ES-I3 (cell line): ENCODE results near the gene DNAL1.

ENCODE experiments used
- H3K36me3 ChIP-seq: 2 replicates; pipeline ENCODE4 v1.6.1; 2013; ENCODE audit warnings: mild to moderate bottlenecking, low read length, control low read depth, moderate library complexity; ENCODE audit not compliant: insufficient read depth
- H3K4me1 ChIP-seq: 2 replicates; pipeline ENCODE4 v1.6.1; 2013; ENCODE audit warnings: mild to moderate bottlenecking, control low read depth, low read length; ENCODE audit not compliant: insufficient read depth
- H3K9ac ChIP-seq: 2 replicates; pipeline ENCODE4 v1.6.1; 2013; ENCODE audit warnings: low read depth, mild to moderate bottlenecking, low read length, moderate library complexity
- H3K9me3 ChIP-seq: 2 replicates; pipeline ENCODE4 v1.6.1; 2013; ENCODE audit warnings: mild to moderate bottlenecking, low read length, moderate library complexity; ENCODE audit not compliant: control insufficient read depth, insufficient read depth

DNAL1 gene

DNA sequence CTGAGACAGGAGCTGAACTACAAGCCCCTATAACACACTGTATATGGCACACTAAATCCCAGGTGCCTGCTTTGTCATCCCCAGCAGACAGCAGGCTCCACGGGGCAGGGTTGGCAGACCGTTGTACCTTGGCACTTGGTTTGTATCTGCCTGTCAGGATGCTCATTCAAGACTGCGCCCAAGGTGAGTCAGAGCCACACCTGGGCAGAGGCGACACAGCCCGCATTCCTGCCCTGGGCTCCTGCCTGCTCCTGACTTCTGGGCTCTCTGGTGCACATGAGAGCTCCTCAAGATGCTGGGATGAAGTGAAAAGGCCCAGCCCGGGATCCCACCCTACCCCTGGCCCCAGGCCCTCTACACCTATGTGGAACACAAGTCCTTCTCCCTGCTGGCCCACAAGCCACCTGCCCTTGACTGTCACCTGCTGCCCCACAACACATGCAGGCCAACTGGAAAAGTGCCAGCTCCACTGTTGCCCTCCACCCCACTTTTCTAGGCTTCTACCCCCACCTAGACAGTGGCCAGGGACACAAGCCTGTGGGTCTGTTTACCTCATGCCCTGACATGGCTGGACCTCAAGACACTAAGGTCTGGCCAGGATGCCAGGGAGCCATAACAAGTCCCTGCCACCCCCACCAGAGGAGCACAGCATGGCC is 100.2 kb downstream of the DNAL1 start:
- Histone ChIP-seq H3K36me3 (no peaks in the 10 kb centered on the region; the same call in 1 of the 2 replicates), H3K9me3 (no peaks in the 10 kb centered on the region), H3K9ac (no peak overlapping the region), H3K4me1 (peaks cover 40% of the 10 kb centered on the region)

GRCh38 chr14:73745571-73746519 is 101.1 kb downstream of the DNAL1 start:
- Histone ChIP-seq H3K4me1 (peaks cover 38% of the 10 kb centered on the region), H3K9ac (no peak overlapping the region), H3K9me3 (no peaks in the 10 kb centered on the region), H3K36me3 (no peaks in the 10 kb centered on the region; the same call in 1 of the 2 replicates)

DNA sequence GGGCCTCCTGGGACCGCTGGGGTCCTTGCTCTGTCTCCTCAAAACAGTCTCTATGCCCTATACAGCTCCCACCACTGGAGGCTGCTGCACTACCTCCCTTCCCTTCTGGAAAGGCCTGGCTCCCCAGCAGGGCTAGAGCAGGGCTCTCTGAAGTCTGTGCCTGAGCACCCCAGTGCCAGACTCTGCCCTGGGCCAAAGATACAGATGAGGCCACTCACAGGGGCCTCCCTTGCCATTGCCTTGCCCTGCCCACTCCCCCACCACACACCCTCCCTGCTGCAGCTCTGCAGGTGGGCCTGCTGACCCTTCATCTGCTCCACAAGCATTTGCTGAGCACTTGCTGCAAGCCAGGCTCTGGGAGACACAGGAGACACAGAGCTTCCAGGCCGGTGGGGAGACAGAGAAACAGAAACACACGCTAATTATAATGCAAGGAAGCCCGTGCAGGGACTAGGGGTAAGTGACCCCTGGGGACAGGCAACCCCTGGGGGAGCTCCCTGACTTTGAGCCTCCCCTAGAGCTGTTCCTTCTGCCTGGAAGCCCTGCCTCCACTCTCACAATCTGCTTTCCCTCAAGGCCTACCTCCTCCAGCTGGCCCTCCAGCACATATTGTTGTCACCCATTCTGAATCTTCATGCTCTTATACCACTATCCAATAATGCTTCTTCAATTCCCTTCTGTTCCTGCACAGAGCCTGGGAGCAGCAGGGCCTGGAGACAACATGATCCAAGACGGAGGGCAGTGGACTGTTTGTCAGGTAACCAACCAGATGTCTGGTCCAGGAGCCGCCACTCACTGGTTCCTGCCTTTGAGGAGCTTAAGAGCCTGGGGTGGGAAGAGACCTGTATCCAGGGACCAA is 102.0 kb downstream of the DNAL1 start:
- Histone ChIP-seq H3K36me3 (no peaks in the 10 kb centered on the region; the same call in 1 of the 2 replicates), H3K9ac (no peak overlapping the region), H3K4me1 (peaks cover 32% of the 10 kb centered on the region), H3K9me3 (no peaks in the 10 kb centered on the region)

DNA sequence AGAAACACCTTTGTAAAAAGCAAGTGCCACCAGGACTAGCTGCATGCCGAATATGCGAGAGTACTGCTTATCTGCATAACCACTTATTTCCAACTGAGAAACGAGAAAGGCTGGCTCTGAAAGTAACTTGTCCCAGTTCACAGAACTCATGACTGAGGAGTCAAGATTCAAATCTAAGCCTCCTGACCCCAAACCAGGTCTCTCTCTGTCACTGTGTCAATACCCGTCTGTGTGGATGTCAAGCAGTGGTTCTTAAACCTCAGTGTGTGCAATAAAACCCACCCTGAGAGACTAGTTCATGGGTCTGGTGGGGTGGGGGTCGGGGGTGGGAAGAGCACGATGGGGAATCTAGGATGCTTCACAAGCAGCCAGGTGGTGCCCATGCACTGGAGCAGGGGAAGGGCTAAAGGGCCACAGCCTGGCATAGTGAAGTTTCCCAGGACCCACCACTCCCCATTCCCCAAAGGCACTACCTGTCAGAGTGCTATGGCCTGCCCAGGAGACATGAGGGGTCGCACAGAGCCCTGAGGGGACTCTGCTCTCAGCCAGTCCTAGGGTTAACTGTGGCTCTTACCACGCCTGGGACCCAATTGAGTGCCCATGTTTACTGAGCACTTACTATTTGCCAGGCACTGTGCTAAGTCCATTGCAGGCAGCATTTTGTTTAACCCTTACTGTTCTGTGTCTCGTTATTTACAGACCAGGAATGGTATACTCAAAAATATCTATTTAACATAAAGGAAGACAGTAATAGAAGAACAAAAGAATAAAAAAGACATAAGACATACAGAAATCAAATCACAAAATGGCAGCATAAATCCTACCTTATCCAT is 102.8 kb downstream of the DNAL1 start:
- Histone ChIP-seq H3K9me3 (no peaks in the 10 kb centered on the region), H3K9ac (no peak overlapping the region), H3K36me3 (no peaks in the 10 kb centered on the region; the same call in 1 of the 2 replicates), H3K4me1 (peaks cover 29% of the 10 kb centered on the region)

DNA sequence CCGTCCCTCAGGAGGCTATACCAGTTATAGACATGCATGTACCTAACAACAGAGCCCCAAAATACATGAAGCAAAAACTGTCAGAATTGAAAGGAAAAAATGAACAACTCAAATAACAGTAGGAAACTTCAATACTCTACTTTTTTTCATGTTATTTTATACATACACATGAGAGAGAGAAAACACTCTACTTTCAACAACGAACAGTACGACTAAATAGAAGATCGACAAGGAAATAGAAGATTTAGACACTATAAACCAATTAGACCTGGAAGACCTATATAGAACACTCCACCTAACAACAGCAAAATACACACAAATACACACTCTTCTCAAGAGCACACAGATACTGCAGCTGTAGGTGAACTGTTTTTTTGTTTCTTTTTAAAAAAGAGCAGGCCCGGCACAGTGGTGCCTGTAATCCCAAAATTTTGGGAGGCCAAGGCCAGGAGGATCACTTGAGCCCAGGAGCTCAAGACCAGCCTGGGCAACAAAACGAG is 104.1 kb downstream of the DNAL1 start:
- Histone ChIP-seq H3K36me3 (no peaks in the 10 kb centered on the region), H3K4me1 (peaks cover 37% of the 10 kb centered on the region), H3K9ac (no peak overlapping the region), H3K9me3 (no peaks in the 10 kb centered on the region)

DNA sequence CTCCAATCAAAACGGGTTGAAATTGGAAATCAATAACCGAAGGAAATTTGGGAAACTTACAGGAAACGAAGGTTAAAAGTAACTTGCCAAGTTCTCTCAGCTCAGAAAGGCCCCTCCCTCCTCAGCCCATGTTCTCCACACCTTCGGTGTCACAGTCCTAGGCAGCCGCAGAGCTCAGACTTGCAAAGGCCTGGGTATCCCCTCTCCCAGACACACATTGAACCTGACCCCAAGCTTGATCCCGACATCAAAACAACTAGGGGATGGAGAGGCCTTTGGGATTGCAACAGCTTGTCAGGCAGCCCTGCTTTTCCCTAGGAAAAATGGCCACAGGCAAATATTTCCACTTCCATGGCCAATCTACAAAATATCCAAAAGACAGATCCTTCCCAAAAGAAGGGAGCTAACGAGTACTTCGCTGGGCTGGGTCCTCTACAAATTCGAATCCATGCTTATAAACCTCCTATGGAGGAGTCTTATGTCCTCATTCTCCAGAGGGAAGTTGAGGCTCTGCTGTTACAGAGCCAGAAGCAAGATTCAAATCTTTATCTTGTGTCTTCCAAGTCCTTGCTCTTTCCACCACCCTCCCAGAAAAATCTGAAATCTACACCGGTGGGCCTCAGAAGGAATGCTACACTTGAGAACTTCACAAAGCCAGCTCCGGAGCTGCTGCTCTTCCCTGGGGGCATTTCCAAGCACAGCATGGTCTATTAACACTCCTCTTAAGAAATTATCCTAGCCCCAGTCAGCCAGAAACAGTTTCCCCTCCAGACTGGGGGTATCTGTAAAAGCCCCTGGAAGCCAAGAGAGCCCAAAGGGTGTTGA is 105.1 kb downstream of the DNAL1 start:
- Histone ChIP-seq H3K9me3 (no peaks in the 10 kb centered on the region), H3K36me3 (no peaks in the 10 kb centered on the region), H3K9ac (no peak overlapping the region), H3K4me1 (peaks cover 47% of the 10 kb centered on the region)

GRCh38 chr14:73750531-73750901 is 105.7 kb downstream of the DNAL1 start:
- Histone ChIP-seq H3K9me3 (no peaks in the 10 kb centered on the region), H3K36me3 (no peaks in the 10 kb centered on the region), H3K4me1 (peaks cover 48% of the 10 kb centered on the region), H3K9ac (no peak overlapping the region)

- H3K9ac ChIP-seq: no peak overlapping the region
- H3K36me3 ChIP-seq: no peaks in the 10 kb centered on the region
- no peaks in the 10 kb centered on the region for H3K9me3 ChIP-seq
- H3K4me1 ChIP-seq: peaks cover 51% of the 10 kb centered on the region
These were observed 106.4 kb downstream of the DNAL1 start for GRCh38 chr14:73751157-73751691.

DNA sequence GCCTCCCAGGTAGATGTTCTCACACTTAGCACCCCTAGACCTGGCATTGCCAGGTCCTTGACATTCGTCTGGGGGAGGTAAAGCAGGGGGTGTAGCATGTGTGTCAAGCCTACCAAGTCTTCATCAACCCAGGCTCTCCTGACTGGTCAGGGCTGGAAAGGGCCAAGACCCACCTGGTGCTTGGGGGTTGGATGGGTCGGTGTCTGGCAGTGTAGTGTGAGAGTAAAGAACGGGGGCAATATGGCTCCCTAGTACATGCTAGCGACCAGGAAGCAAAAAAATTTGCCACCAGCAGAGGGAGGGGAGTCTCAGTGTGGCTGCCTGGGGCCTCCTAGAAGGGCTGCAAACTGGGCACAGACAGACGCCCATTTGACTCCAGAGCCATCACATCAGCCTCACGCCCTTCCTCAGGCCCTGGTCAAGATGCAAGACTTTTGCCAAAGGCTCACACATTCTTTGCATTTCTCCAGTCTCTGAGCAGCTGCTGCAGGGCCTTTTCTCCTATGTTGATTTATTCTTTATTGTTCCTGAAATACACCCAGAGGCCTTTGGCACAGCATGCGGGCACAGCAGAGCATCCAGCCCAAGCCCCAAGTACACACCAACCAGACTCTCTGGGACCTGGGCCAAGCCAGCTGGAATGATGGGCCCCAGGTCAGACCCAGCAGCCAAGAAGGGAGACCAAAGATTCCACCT is 107.7 kb downstream of the DNAL1 start:
- peaks cover 47% of the 10 kb centered on the region for H3K4me1 ChIP-seq

More for the DNA sequence above, 107.7 kb downstream of the DNAL1 start:
- H3K9me3 ChIP-seq: no peaks in the 10 kb centered on the region
- no peaks in the 10 kb centered on the region for H3K36me3 ChIP-seq
- H3K9ac ChIP-seq: no peak overlapping the region
